Breast epithelium (tissue), 3 donors: Measurements from ENCODE around the gene TSEN54.

ENCODE experiments used
- CTCF ChIP-seq, 3 donors: fragments of 450-650 bp; IDR thresholded peaks; one replicate each; pipeline ENCODE4 v1.5.1; 2016 to 2017; ENCODE audit warnings: antibody characterized with exemption in 3 of 3, mild to moderate bottlenecking in 3 of 3, moderate library complexity in 3 of 3
- POLR2A ChIP-seq: fragments of 450-650 bp; IDR thresholded peaks from one replicate; pipeline ENCODE4 v1.6.1; 2016; ENCODE audit warnings: antibody characterized with exemption, mild to moderate bottlenecking, moderate library complexity
- POLR2AphosphoS5 ChIP-seq, 3 donors: sonication (generic); formaldehyde crosslinking; IDR thresholded peaks; one replicate each; pipeline ENCODE4 v1.6.1; 2017; ENCODE audit warnings: antibody characterized with exemption in 3 of 3

DNA sequence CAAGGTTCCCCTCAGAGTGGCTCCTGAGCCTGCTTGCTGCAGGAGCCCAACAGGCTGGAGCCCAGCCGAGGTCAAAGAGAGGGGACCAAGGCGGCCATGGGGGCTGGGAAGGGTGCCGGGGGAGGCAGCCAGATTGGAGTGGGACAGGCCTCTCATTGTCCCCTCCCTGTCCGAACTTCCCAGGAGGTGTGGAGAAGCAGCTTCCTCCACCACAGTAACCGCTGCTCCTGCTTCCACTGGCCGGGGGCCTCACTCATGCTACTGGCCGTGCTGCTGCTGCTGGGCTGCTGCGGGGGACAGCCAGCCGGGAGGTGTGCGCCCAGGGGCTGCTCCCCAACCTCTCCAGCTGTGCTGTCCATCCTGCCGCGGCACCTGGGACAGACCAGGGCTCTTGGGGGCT, 30.6 kb upstream of the TSEN54 start:
- TF ChIP-seq CTCF (IDR thresholded peaks at IDR 0.05) (no peak), POLR2AphosphoS5 (IDR thresholded peaks at IDR 0.05) (no peak), POLR2A (no peak)
